Measurements from ENCODE around the gene SYPL2.
A peak's percentile ranks its signal among the peaks of the same experiment; 100 is the strongest.
"Not testable (repeated sequence)": the region's sequence is repeated elsewhere in the genome, so short reads cannot be mapped to it uniquely, and the experiment has no call there.

Gene SYPL2

GRCh38 chr1:109466452-109467300 lies at the start of gene SYPL2:
Gene SYPL2, plus strand, starts transcription at chr1:109466546. Its CDS starts 298 bp downstream, at chr1:109466844.
- DNase-seq, result no peak

- no peak for DNase-seq
Measured at GRCh38 chr1:109423498-109423897, 42.8 kb upstream of the SYPL2 start.

DNA sequence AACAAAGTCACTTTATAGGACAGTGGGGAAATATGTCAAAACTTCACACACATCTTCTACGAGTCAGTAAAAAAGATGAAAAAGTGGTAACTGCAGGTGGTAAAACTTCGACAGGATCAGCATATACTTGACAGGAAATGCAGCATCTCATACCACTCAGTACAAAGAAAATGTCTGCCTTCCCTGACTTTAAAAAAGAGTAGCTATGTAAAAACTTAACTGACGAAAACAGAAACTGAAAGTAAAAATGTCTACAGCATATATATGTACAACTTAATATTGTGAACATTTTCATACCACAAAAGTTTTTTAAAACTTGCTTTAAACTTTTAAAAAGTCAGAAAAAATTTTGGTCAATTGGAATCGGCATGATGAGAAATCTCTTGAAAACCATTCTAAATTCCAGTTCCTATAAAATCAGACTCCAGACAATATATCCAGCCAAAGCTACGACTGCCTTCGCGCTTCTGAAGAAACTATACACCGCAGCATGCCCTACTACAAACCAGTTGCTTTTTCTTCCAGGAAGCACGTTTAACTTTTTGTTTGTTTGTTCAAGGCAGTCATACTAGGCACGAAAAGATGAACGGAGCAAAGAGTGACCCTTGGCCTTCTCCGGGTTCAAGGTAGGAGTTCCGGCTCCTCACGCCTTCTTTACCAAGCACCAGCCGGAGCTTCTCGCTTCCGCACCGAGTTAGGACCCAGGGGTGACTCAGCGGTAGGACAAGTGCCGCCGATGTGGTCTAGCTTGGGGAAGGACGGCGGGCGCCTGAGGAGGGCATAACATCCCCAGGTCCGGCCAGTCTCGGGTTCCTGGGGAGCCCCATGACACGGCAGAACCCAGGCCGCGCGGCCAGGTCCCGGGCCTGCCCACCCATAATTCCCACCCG lies 40.7 kb upstream of the SYPL2 start:
- no peak for DNase-seq

GRCh38 chr1:109426281-109427170 lies 39.8 kb upstream of the SYPL2 start, which contains the start of gene PSMA5:
Gene PSMA5, minus strand, starts transcription at chr1:109426448. Its CDS starts 118 bp downstream, at chr1:109426330.
- peak; percentile 88 to 93 for DNase-seq

GRCh38 chr1:109427171-109427467 lies 39.2 kb upstream of the SYPL2 start:
- DNase-seq, result no peak

- no peak for DNase-seq
Measured at GRCh38 chr1:109432336-109432735, 34.0 kb upstream of the SYPL2 start.

DNA sequence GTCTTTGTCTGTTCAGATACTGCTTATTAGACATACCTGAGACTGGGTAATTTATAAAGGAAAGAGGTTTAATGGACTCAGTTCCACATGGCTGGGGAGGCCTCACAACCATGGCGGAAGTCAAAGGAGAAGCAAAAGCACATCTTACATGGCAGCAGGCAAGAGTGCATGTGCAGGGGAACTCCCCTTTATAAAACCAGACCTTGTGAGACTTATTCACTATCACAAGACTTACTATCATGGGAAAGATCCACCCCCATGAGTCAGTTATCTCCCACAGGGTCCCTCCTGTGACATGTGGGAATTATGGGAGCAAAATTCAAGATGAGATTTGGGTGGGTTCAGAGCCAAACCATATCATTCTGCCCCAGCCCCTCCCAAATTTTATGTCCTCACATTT lies 33.0 kb upstream of the SYPL2 start:
- DNase-seq, result no peak

GRCh38 chr1:109434484-109434883 lies 31.9 kb upstream of the SYPL2 start:
- no peak for DNase-seq

DNA sequence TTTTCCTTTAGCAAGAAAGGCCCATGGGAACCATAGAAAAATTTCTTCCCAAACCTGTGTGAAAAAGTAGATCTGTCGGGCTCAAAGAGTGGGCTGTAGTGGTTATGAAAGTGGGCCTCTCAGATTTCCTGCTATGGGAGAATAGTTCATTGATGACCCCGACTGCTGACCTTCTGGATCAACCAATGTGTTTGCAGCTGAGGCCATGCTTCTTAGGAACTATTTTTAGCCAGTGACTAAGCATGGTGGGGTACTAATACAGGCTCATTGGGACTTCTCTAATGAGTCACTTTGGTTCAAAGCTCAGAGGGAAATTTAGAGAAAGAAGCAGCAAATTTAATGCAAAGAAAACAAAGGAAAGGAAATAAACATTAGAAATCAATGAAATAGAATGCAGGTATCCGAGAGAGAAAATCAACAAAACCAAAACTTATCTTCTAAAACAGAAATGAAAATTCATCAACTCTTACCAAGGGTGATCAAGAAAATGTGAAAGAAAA lies 27.5 kb upstream of the SYPL2 start:
- no peak for DNase-seq

GRCh38 chr1:109441069-109441468 lies 25.3 kb upstream of the SYPL2 start:
- no peak for DNase-seq

- DNase-seq, result no peak
Measured at GRCh38 chr1:109443476-109443875, 22.9 kb upstream of the SYPL2 start.

DNA sequence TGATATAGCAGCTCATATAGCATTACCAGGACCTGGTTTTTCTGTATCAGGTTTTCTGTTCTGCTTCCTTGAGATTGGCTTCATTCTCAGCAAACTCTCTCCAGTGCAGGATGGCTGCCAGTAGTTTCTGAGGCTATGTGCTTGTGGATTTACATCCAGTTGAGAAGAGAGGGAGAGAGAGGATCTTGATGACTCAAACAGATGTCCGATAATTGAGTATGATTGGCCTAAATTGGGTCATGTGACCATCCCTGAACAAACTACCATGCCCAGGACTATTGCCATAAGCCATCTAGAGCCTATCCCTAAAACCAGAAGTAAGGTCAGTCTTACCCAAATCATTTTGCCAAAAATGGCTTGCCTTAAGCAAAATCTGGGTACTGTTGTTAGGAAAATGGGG lies 22.0 kb upstream of the SYPL2 start:
- no peak for DNase-seq

- not testable (repeated sequence) for DNase-seq
Measured at GRCh38 chr1:109445949-109446695, 20.2 kb upstream of the SYPL2 start.

GRCh38 chr1:109447524-109447923 lies 18.8 kb upstream of the SYPL2 start:
- DNase-seq, result no peak

DNA sequence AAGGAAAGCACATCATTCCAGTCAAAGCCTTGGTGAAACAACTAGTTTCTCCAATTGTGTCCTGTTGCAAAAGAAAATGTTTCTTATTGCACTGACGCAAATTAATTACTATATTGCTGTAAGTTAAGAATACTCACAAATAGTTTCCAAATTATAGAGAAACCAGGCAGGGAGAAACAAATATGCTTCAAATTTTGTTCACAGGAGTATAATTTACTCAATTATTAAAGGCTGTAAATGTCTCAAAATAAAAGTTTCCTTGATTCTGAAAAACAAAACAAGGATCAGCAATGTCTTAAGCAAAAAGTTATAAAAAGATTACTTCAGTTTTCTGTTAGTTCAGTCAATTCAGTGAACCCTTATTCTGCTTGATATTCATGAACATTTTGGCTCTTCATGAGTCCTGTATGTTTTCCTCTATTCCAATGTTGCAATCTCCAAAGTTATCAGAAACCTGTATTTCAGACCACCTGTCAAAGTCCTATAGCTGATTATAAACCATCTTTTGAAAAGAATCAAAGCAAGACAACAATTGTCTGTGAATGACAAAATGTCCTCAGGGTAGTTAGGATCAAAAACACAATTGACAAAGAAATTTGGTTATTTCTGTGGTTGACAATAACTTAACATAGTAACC lies 11.7 kb upstream of the SYPL2 start:
- DNase-seq, result no peak

- DNase-seq, result no peak
Measured at GRCh38 chr1:109457819-109458218, 8.5 kb upstream of the SYPL2 start.

GRCh38 chr1:109466125-109466451 lies 258 bp upstream of the SYPL2 start:
- no peak for DNase-seq

GRCh38 chr1:109467301-109467777 lies 993 bp downstream of the SYPL2 start:
- no peak for DNase-seq

- DNase-seq, result no peak
Measured at GRCh38 chr1:109468061-109468460, 1.7 kb downstream of the SYPL2 start.

DNA sequence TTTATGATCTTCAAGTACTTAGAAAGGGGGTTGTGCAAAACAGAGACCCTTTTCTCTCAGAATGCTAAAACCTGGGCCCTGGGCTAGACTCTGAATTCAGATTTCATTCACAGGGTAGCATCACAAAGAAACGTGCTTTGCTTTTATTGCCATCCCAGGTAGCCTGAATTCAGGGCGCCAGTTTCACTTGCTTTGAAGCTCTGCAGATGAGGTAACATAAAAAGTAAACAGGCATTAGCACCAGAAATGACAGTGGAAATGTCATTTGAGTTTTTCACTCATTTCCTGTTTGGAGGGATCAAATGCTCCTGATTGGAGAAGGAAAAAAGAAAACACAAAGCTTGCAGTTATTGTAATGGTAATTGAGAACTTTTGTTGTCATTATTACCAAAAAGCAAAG lies 2.6 kb downstream of the SYPL2 start:
- DNase-seq, result no peak

- no peak for DNase-seq
Measured at GRCh38 chr1:109470245-109470644, 3.9 kb downstream of the SYPL2 start.
